ENCODE data around the gene RUNX1. TPM values are rescaled to one million over a fixed set of nuclear protein-coding genes. Genes with fewer than 3 reads are reported as not detected.

Gene RUNX1
- total and polyA plus RNA-seq, 2 donors (not counting 1 experiment from before 2014, with no cell fraction given), result 26.3 to 73.0 TPM

GRCh38 chr21:34883491-34884271 lies 165.4 kb downstream of the RUNX1 start:
- intact Hi-C loops (cut with micrococcal nuclease), result loop anchor here (10.0 kb wide), 2 partner anchors 641 to 1051 kb away; no protein-coding TSS in a partner anchor
- H3K27me3 Mint-ChIP-seq, result no peaks in the 10 kb centered on the region
- Histone ChIP-seq H3K79me2 (ENCODE audit: control insufficient read depth, insufficient read depth, low read length) (peaks cover 41% of the 10 kb centered on the region), H4K20me1 (ENCODE audit: control insufficient read depth, insufficient read depth, low read length, poor library complexity, severe bottlenecking) (peaks cover 20% of the 10 kb centered on the region), H3K9ac (ENCODE audit: low read length) (no peak overlapping the region), H3K36me3 (replicated peaks in 1 of 2; ENCODE audit: control extremely low read depth in 1 of 2, control insufficient read depth in 1 of 2, extremely low read depth in 1 of 2, insufficient read depth in 2 of 2, low read length in 1 of 2) (peaks cover 6 to 14% of the 10 kb centered on the region in 2 experiments), H3K9me3 (ENCODE audit: control extremely low read depth in 1 of 3, control insufficient read depth in 2 of 3, insufficient read depth in 1 of 3, low read length in 2 of 3) (no peaks in the 10 kb centered on the region), H3K27me3 (replicated peaks in 1 of 4; ENCODE audit: control extremely low read depth in 1 of 4, control insufficient read depth in 3 of 4, insufficient read depth in 4 of 4, low read length in 3 of 4) (no peaks in the 10 kb centered on the region), H3K4me1 (ENCODE audit: control insufficient read depth in 2 of 2, insufficient read depth in 2 of 2, low read length in 2 of 2) (peaks cover 49 to 59% of the 10 kb centered on the region in 2 donors), H3K4me2 (replicated peaks; ENCODE audit: low read depth, low read length, poor library complexity, severe bottlenecking) (peak overlapping the region; percentile 28), H3K27ac (ENCODE audit: low read length in 2 of 2) (peak overlapping the region in 1 of 2 donors; percentile 43), H2AFZ (ENCODE audit: insufficient read depth, low read depth, low read length, poor library complexity, severe bottlenecking) (no peak overlapping the region), H3K4me3 (ENCODE audit: control extremely low read depth in 1 of 5, extremely low read depth in 1 of 5, insufficient read depth in 1 of 5, low read depth in 2 of 5, low read length in 4 of 5) (no peak overlapping the region)
- H3K4me1 Mint-ChIP-seq, result peaks cover 57% of the 10 kb centered on the region
- POLR2A ChIA-PET, result interaction anchor here (0.6 kb wide), 1 partner anchor 249 kb away, joined by 7 read pairs; no protein-coding TSS in a partner anchor
- TF ChIP-seq EZH2 (IDR thresholded peaks at IDR 0.05; ENCODE audit: borderline replicate concordance, insufficient read depth, low read depth, low read length, poor library complexity, severe bottlenecking), result no peak
- no peak for TF ChIP-seq CTCF (IDR thresholded peaks at IDR 0.05)
- ATAC-seq (ENCODE audit: low read depth) (no peak), DNase-seq (peak; percentile 28)
- peak overlapping the region; percentile 37 for H3K4me3 Mint-ChIP-seq
- peak overlapping the region; percentile 62 for H3K27ac Mint-ChIP-seq
- no peaks in the 10 kb centered on the region for H3K9me3 Mint-ChIP-seq (ENCODE audit: insufficient read depth)
- CTCF ChIA-PET, result interaction anchor here (1.3 to 11.6 kb wide), 2 partner anchors 138 to 166 kb away, joined by 3 to 131 read pairs; partner anchors contain the start of gene RUNX1
- 40% methylated on average over 1 of the region's 6 CpGs for WGBS (ENCODE audit: insufficient coverage)

Measured in B cell (primary cell).